ENCODE results near the gene JARID2. TPM values are rescaled to one million over a fixed set of nuclear protein-coding genes. Genes with fewer than 3 reads are reported as not detected.
A peak's percentile ranks its signal among the peaks of the same experiment; 100 is the strongest.

The JARID2 gene
- total RNA-seq, 1 donor from 2014 or later, result 24.2 TPM

DNA sequence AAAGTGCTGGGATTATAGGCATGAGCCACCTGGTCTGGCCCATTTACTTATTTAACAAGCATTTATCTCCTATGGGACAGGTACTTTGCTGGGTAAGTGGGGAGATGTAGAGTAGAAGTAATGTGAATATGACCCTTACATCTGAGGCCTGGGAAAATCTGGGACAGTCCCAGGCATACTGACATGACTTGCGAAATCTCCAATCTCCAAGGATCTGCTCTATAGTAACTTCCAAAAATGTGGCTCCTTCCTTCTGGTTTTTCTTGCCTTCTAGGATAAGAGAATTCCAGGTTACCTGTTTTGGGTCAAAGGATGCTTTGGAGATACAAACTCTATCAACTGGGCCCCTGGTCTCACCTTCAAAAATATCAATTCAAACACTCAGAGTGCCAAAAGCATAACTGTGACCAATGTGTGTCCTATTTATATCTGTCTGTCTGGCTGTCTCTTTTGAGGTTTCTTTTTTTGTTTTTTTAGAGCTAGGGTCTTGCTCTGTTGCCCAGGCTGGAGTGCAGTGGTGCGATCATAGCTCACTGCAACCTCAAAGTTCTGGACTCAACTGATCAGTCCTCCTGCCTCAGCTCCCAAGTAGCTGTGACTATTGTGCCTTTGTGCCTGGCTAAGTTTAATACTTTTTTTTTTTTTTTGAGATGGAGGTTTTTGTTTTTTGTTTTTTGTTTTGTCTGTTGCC, 11.7 kb upstream of the JARID2 start:
- H3K9me3 Mint-ChIP-seq (ENCODE audit: unreplicated experiment), result peaks cover 2% of the 10 kb centered on the region
- DNase-seq (ENCODE audit: low read depth) (no peak), FAIRE-seq (no peak)
- H3K27me3 Mint-ChIP-seq (ENCODE audit: low read depth, unreplicated experiment), result no peaks in the 10 kb centered on the region
- H3K27me3 ChIP-seq (ENCODE audit: insufficient read depth, low read length), result no peaks in the 10 kb centered on the region
- H3K36me3 Mint-ChIP-seq (ENCODE audit: low read depth, unreplicated experiment), result no peaks in the 10 kb centered on the region
- no peak overlapping the region for H2AFZ ChIP-seq (ENCODE audit: low read depth, low read length)
- no peaks in the 10 kb centered on the region for H4K20me1 ChIP-seq (ENCODE audit: insufficient read depth, low read length)
- H3K36me3 ChIP-seq (ENCODE audit: insufficient read depth, low read length), result no peaks in the 10 kb centered on the region
- no peak overlapping the region for H3K4me3 Mint-ChIP-seq (ENCODE audit: unreplicated experiment)
- no peak overlapping the region for H3K27ac Mint-ChIP-seq (ENCODE audit: unreplicated experiment)
- no peak overlapping the region for H3K27ac ChIP-seq (ENCODE audit: low read depth, low read length)
- no peak overlapping the region for H3K4me3 ChIP-seq (ENCODE audit: insufficient read depth, low read depth, low read length)
- TF ChIP-seq, protein P1, sequence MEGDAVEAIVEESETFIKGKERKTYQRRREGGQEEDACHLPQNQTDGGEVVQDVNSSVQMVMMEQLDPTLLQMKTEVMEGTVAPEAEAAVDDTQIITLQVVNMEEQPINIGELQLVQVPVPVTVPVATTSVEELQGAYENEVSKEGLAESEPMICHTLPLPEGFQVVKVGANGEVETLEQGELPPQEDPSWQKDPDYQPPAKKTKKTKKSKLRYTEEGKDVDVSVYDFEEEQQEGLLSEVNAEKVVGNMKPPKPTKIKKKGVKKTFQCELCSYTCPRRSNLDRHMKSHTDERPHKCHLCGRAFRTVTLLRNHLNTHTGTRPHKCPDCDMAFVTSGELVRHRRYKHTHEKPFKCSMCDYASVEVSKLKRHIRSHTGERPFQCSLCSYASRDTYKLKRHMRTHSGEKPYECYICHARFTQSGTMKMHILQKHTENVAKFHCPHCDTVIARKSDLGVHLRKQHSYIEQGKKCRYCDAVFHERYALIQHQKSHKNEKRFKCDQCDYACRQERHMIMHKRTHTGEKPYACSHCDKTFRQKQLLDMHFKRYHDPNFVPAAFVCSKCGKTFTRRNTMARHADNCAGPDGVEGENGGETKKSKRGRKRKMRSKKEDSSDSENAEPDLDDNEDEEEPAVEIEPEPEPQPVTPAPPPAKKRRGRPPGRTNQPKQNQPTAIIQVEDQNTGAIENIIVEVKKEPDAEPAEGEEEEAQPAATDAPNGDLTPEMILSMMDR (IDR thresholded peaks at IDR 0.05; ENCODE audit: insufficient read depth, low read depth, low read length), result no peak
- no peak for TF ChIP-seq EZH2 (IDR thresholded peaks at IDR 0.05; ENCODE audit: insufficient read depth, low read length)
- H3K4me2 ChIP-seq (ENCODE audit: low read length), result no peak overlapping the region
- no peaks in the 10 kb centered on the region for H3K79me2 ChIP-seq (ENCODE audit: insufficient read depth, low read length)
- no peaks in the 10 kb centered on the region for H3K9me3 ChIP-seq (ENCODE audit: insufficient read depth, low read depth, low read length)
- no peak overlapping the region for H3K9ac ChIP-seq (ENCODE audit: low read length)
- H3K4me1 ChIP-seq (ENCODE audit: insufficient read depth, low read length), result no peaks in the 10 kb centered on the region
- H3K4me1 Mint-ChIP-seq (ENCODE audit: low read depth, unreplicated experiment), result no peaks in the 10 kb centered on the region

DNA sequence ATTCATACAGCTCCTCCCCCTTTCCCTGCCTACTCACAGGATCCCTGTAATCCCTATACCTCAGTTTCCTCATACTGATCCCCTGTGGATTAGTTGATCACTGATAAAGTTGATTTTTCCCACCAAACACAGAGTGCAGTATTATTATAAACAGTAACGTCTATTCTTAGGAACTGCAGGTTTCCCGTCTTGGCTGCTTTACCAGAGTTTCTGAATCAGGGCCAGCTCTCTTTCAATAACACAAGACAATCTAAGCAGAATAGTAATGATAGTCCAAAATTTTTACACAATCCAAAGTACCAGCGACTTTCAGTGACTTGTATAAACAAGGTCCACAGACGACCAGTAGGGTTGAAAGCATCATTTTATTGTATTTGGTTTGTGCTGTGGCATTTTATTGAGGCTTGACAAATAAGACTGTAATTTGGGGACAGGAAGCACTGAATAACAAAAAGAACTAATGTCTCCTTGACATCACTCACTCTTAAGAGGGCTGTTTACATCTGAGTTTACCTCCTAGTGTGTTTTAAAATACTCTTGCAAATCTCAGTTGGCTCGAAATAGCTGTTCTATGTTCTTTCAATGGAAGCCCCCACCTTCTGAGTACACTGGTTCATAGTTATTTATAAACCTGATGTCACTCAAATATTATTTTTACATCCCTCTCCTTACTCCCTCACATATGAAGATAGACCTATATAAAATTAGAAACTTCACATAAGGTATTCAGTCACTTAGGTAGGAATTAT, 6.1 kb upstream of the JARID2 start:
- Histone ChIP-seq H3K9ac (ENCODE audit: low read length) (no peak overlapping the region), H3K9me3 (ENCODE audit: insufficient read depth, low read depth, low read length) (no peaks in the 10 kb centered on the region), H3K27ac (ENCODE audit: low read depth, low read length) (no peak overlapping the region), H3K4me1 (ENCODE audit: insufficient read depth, low read length) (no peaks in the 10 kb centered on the region), H3K4me2 (ENCODE audit: low read length) (no peak overlapping the region), H2AFZ (ENCODE audit: low read depth, low read length) (no peak overlapping the region), H4K20me1 (ENCODE audit: insufficient read depth, low read length) (no peaks in the 10 kb centered on the region), H3K27me3 (ENCODE audit: insufficient read depth, low read length) (no peaks in the 10 kb centered on the region), H3K4me3 (ENCODE audit: insufficient read depth, low read depth, low read length) (no peak overlapping the region), H3K36me3 (ENCODE audit: insufficient read depth, low read length) (no peaks in the 10 kb centered on the region), H3K79me2 (ENCODE audit: insufficient read depth, low read length) (no peaks in the 10 kb centered on the region)
- H3K9me3 Mint-ChIP-seq (ENCODE audit: unreplicated experiment), result peaks cover 2% of the 10 kb centered on the region
- no peak overlapping the region for H3K4me3 Mint-ChIP-seq (ENCODE audit: unreplicated experiment)
- H3K27ac Mint-ChIP-seq (ENCODE audit: unreplicated experiment), result no peak overlapping the region
- no peaks in the 10 kb centered on the region for H3K4me1 Mint-ChIP-seq (ENCODE audit: low read depth, unreplicated experiment)
- DNase-seq (ENCODE audit: low read depth) (no peak), FAIRE-seq (no peak)
- H3K36me3 Mint-ChIP-seq (ENCODE audit: low read depth, unreplicated experiment), result no peaks in the 10 kb centered on the region
- no peaks in the 10 kb centered on the region for H3K27me3 Mint-ChIP-seq (ENCODE audit: low read depth, unreplicated experiment)
- no peak for TF ChIP-seq EZH2 (IDR thresholded peaks at IDR 0.05; ENCODE audit: insufficient read depth, low read length)
- TF ChIP-seq, protein P1 (IDR thresholded peaks at IDR 0.05; ENCODE audit: insufficient read depth, low read depth, low read length), result no peak

DNA sequence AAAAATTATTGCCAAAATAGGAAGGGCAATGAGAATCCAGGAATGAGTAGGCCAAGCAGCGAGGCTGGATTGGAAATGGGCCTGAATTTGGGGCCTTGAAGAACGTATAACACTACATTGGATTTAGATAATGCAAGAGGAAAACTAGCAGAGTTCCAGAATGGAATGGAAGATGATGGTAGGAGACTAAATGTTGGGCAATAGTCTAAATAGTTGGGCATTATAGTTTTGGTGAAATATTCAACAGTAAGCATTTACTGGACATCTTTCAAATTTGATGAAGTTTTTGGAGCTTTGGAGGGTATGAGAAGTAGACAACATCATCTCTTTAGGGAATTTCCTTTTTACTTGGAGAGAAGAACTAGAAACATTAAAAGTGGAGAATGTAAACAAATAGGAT, 3.4 kb upstream of the JARID2 start:
- no peak for FAIRE-seq

More for the DNA sequence above, 3.4 kb upstream of the JARID2 start:
- Histone ChIP-seq H3K9ac (ENCODE audit: low read length) (no peak overlapping the region), H3K9me3 (ENCODE audit: insufficient read depth, low read depth, low read length) (no peaks in the 10 kb centered on the region), H3K27ac (ENCODE audit: low read depth, low read length) (no peak overlapping the region), H3K4me2 (ENCODE audit: low read length) (no peak overlapping the region), H4K20me1 (ENCODE audit: insufficient read depth, low read length) (peaks cover 14% of the 10 kb centered on the region), H3K4me3 (ENCODE audit: insufficient read depth, low read depth, low read length) (no peak overlapping the region), H3K27me3 (ENCODE audit: insufficient read depth, low read length) (no peaks in the 10 kb centered on the region), H2AFZ (ENCODE audit: low read depth, low read length) (no peak overlapping the region), H3K4me1 (ENCODE audit: insufficient read depth, low read length) (no peaks in the 10 kb centered on the region), H3K79me2 (ENCODE audit: insufficient read depth, low read length) (peaks cover 16% of the 10 kb centered on the region), H3K36me3 (ENCODE audit: insufficient read depth, low read length) (no peaks in the 10 kb centered on the region)
- Mint-ChIP-seq H3K27me3 (ENCODE audit: low read depth, unreplicated experiment) (no peaks in the 10 kb centered on the region), H3K4me3 (ENCODE audit: unreplicated experiment) (no peak overlapping the region), H3K27ac (ENCODE audit: unreplicated experiment) (peak overlapping the region; percentile 75), H3K4me1 (ENCODE audit: low read depth, unreplicated experiment) (no peaks in the 10 kb centered on the region), H3K36me3 (ENCODE audit: low read depth, unreplicated experiment) (no peaks in the 10 kb centered on the region), H3K9me3 (ENCODE audit: unreplicated experiment) (no peaks in the 10 kb centered on the region)
- no peak for TF ChIP-seq EZH2 (IDR thresholded peaks at IDR 0.05; ENCODE audit: insufficient read depth, low read length)
- no peak for DNase-seq (ENCODE audit: low read depth)
